Tibial artery (tissue), 4 donors: ENCODE results near the gene VGLL4.

Source experiments
- DNase-seq, 2 donors: peaks; one replicate each; pipeline ENCODE4 v3.0.0-alpha.2; 2019
- H3K27ac ChIP-seq, 2 donors: fragments of 200-600 bp; sonication (generic) in 1 of 2; 1 replicate in 1 of 2; 2 replicates in 1 of 2; pipeline ENCODE4 v1.5.1; 2018 to 2019; ENCODE audit warnings: mild to moderate bottlenecking in 1 of 2
- H3K27me3 ChIP-seq, 2 donors: fragments of 200-600 bp; sonication (generic) in 1 of 2; one replicate each; pipeline versions ENCODE4 v1.5.1 to v1.6.0; 2016 to 2019
- H3K36me3 ChIP-seq, 3 donors: fragments of 200-600 bp; sonication (generic) in 2 of 3; one replicate each; pipeline ENCODE4 v1.5.1; 2016 to 2019; ENCODE audit warnings: mild to moderate bottlenecking in 2 of 3
- H3K4me1 ChIP-seq, 4 donors: fragments of 200-600 bp; sonication (generic) in 2 of 4; 1 replicate in 3 of 4; 2 replicates in 1 of 4; pipeline ENCODE4 v1.5.1; 2016 to 2019
- H3K4me3 ChIP-seq, 2 donors: fragments of 200-600 bp; sonication (generic) in 1 of 2; 1 replicate in 1 of 2; 2 replicates in 1 of 2; pipeline ENCODE4 v1.5.1; 2018 to 2019; ENCODE audit warnings: mild to moderate bottlenecking in 2 of 2
- H3K9me3 ChIP-seq, 3 donors: fragments of 200-600 bp; sonication (generic) in 1 of 3; one replicate each; pipeline ENCODE4 v1.5.1; 2016 to 2019
- intact Hi-C: fragments of 100-400 bp; cut with DNase I; formaldehyde crosslinking; loops from one replicate; pipeline ENCODE4 v1.15.0; 2023; ENCODE audit warnings: low total_unique reads
- TF ChIP-seq, protein P1 (sequence below), 2 experiments: fragments of 200-600 bp in 1 of 2; fragments of 450-650 bp in 1 of 2; IDR thresholded peaks; one replicate each; pipeline ENCODE4 v1.5.1; 2017 to 2019; ENCODE audit warnings: antibody characterized with exemption in 2 of 2, mild to moderate bottlenecking in 1 of 2, moderate library complexity in 1 of 2

Gene VGLL4

DNA sequence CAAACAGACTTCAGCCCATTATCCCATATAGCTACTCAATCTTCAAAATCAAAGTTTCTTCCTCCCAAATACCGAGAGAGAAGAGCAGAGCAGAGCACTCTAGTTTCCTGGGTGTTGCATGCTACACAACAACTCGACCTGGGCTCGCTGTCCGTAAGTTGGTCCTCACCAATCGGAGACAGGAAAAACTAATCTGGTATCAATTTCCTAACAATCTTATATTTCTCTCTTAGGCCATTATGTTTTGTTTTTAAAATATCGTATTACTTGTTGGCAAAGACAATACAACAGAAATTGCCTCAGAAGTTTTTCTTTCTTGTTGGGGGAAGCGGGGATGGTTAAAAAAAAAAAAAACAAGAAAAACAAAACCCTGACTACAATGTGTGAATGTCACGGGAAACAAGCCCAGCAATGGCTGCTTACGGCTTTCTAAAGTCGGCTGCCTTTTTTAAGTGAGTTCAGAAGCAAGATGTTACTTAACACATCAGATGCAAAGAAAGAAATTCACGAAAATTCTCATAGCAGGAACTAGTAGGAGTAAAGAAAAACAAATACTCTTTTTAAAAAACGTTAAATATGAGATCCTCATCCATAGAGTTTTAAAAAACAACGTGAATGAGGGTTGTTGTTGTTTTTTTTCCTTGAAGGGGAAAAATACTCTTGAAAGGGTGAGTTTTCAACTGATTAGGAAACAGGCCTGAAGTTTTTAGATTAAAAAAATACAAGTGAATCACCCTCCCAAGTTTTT lies 1.9 kb downstream of the VGLL4 start:
- Histone ChIP-seq H3K27me3 (no peaks in the 10 kb centered on the region), H3K27ac (peak overlapping the region; percentile 88 to 95), H3K9me3 (no peaks in the 10 kb centered on the region), H3K36me3 (no peaks in the 10 kb centered on the region), H3K4me3 (peak overlapping the region; percentile 60 to 82), H3K4me1 (peaks cover 8 to 53% (median 41%) of the 10 kb centered on the region in 4 donors)
- intact Hi-C loops = loop anchor here (10.0 kb wide), 1 partner anchor 77 kb away; no protein-coding TSS in a partner anchor
- TF ChIP-seq, protein P1, sequence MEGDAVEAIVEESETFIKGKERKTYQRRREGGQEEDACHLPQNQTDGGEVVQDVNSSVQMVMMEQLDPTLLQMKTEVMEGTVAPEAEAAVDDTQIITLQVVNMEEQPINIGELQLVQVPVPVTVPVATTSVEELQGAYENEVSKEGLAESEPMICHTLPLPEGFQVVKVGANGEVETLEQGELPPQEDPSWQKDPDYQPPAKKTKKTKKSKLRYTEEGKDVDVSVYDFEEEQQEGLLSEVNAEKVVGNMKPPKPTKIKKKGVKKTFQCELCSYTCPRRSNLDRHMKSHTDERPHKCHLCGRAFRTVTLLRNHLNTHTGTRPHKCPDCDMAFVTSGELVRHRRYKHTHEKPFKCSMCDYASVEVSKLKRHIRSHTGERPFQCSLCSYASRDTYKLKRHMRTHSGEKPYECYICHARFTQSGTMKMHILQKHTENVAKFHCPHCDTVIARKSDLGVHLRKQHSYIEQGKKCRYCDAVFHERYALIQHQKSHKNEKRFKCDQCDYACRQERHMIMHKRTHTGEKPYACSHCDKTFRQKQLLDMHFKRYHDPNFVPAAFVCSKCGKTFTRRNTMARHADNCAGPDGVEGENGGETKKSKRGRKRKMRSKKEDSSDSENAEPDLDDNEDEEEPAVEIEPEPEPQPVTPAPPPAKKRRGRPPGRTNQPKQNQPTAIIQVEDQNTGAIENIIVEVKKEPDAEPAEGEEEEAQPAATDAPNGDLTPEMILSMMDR (IDR thresholded peaks at IDR 0.05) = no peak
- peak in 1 of 2 donors; percentile 52 for DNase-seq

DNA sequence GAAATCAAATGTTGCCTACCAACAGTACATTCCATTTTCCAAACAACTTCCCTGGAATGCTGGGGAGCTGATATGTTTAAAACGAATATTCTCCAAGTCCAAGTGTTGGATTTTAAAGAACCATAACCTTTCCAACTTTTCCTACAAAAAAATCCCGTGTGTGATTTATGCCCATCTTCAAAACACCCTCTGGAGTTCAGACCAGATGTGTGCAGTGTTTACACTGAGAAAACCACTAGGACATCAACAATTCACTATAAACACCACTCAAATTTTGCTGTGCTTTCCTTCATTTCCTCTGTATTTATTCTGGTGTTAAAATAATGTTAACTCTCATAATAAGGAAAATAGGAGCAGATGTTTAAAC lies 2.4 kb downstream of the VGLL4 start:
- intact Hi-C loops = loop anchor here (10.0 kb wide), 1 partner anchor 76 kb away; no protein-coding TSS in a partner anchor
- Histone ChIP-seq H3K27me3 (no peaks in the 10 kb centered on the region), H3K4me3 (peak overlapping the region; percentile 60 to 82), H3K9me3 (no peaks in the 10 kb centered on the region), H3K4me1 (peaks cover 8 to 59% (median 44%) of the 10 kb centered on the region in 4 donors), H3K36me3 (no peaks in the 10 kb centered on the region), H3K27ac (peak overlapping the region; percentile 88 to 95)
- TF ChIP-seq, protein P1 (IDR thresholded peaks at IDR 0.05) = no peak
- no peak for DNase-seq

DNA sequence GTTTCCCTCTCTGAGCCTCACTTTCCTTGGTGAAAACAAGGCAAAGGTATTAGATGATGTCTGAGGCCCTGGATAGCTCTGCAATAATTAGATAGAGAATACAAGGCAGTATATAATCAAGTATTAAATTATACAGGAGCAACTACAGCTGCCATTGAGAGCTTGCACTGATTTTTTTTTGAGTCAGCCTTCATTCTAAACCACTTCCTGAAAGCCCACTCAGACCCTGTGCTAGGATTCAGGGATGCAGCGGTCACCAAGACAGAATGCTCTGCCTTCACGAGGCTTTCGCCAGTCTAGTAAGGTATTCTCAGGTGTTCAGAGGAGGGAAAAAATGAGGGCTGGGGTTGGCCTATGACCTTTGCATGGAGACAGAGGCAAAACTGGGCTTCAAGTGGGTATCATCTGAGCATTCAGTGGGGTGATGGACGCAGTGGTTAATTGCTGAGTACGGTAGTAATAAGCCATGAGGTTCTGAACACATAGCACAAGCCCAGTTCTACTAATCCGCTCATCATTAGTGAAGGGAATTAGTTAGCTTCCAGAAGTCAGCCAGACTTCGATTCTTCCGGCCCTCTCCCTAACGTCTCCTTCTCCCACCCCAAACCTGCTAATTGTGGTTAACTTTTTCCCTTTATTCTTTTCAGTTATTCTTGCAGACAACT lies 3.6 kb downstream of the VGLL4 start:
- no peaks in the 10 kb centered on the region for H3K9me3 ChIP-seq
- H3K27me3 ChIP-seq = no peaks in the 10 kb centered on the region
- no peak for DNase-seq
- H3K27ac ChIP-seq = peak overlapping the region; percentile 88 to 95
- no peaks in the 10 kb centered on the region for H3K36me3 ChIP-seq
- peaks cover 8 to 70% (median 52%) of the 10 kb centered on the region in 4 donors for H3K4me1 ChIP-seq
- H3K4me3 ChIP-seq = peak overlapping the region in 1 of 2 donors; percentile 82
- intact Hi-C loops = loop anchor here (10.0 kb wide), 1 partner anchor 75 kb away; no protein-coding TSS in a partner anchor
- TF ChIP-seq, protein P1 (IDR thresholded peaks at IDR 0.05) = no peak

DNA sequence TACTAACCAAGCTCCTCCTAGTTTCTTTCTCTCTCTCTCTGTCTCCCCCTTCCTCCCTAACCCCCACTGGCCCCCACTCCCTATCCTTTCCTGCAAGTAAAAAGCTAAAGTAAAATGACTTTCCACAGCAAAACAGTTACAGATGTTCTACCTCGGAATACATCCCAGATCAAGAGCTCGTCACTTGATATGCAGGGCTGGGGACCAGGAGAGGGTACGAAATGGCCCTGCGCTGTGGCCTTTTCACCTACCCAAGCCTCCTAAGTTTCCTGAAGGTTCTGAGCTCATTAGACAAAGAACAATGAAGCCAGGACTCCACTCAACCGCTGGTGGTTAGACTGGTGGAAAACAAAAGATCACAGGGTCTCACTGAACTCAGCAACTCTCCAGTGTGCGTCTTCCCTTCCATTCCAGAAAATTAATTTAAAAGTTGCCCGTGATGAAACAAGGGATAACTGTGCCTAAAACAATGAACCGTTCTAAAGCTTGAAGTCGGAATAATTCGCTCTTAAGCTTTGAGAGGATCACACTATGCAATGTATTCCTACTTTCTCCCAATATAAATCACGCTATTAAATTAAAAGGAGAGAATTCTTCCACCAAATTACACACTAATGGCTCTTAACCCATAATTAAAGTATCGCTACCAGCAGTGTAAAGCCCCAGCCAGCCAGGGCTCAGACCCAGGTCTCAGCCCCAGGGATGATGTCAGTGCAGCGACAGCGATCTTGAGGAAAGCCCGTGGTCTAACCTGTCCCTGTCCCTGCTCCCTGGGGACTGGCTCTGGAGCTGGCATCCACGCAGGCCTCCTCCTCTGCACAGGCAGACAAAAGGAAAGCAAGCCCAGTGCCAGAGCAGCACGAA lies 5.0 kb downstream of the VGLL4 start:
- Histone ChIP-seq H3K36me3 (no peaks in the 10 kb centered on the region), H3K27me3 (no peaks in the 10 kb centered on the region), H3K9me3 (no peaks in the 10 kb centered on the region), H3K4me3 (peak overlapping the region; percentile 22 to 35), H3K4me1 (peaks cover 8 to 77% (median 61%) of the 10 kb centered on the region in 4 donors), H3K27ac (peak overlapping the region; percentile 88 to 95)
- intact Hi-C loops = no loop called here
- DNase-seq = no peak
- TF ChIP-seq, protein P1 (IDR thresholded peaks at IDR 0.05) = no peak

DNA sequence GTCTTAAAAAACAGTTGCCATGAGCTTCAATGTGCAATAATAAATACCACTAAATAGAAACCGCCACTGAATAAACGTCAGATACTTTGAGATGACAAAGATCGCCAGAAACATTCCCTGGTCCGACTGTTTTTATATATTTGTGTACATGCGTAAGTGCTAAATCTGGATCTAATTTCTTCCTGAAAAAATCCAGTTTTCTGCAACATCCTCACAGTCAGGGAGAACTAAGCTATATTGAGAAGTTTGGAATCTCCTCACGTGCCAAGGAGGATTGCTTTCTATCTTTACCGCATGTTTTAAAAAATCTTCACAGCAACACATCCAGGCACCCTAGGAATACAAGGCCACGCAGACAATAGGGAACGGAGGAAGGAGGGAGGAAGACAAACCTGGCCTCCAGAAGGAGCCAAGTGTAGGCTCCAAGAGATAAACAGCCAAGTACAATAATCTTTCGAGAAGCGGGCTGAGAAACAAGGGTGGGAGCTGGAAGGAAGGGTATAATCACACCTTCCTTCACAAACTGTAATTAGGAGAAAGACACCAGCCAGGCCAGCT lies 5.7 kb downstream of the VGLL4 start:
- H3K9me3 ChIP-seq = no peaks in the 10 kb centered on the region
- H3K36me3 ChIP-seq = no peaks in the 10 kb centered on the region
- H3K27ac ChIP-seq = peak overlapping the region; percentile 88 to 95
- H3K4me3 ChIP-seq = peak overlapping the region; percentile 22 to 35
- H3K4me1 ChIP-seq = peaks cover 8 to 84% (median 64%) of the 10 kb centered on the region in 4 donors
- intact Hi-C loops = no loop called here
- no peak for DNase-seq
- TF ChIP-seq, protein P1 (IDR thresholded peaks at IDR 0.05) = no peak
- no peaks in the 10 kb centered on the region for H3K27me3 ChIP-seq
